HG03108 (cell line): ENCODE data around the gene PRR19.

Experiments used
- ATAC-seq: cut with Tn5 transposase; IDR thresholded peaks from one replicate; pipeline ENCODE4 v1.9.1; 2021; ENCODE audit warnings: moderate library complexity; ENCODE audit not compliant: unreplicated experiment

The PRR19 gene

GRCh38 chr19:42283188-42284065 is 18.5 kb upstream of the PRR19 start:
- peak; percentile 36 for ATAC-seq

GRCh38 chr19:42284066-42284501 is 17.8 kb upstream of the PRR19 start:
- peak; percentile 20 for ATAC-seq

GRCh38 chr19:42284591-42285341 is 17.2 kb upstream of the PRR19 start:
- ATAC-seq: no peak

- no peak for ATAC-seq
Measured at GRCh38 chr19:42285541-42285941, 16.4 kb upstream of the PRR19 start.

- no peak for ATAC-seq
Measured at GRCh38 chr19:42285988-42286348, 16.0 kb upstream of the PRR19 start.

GRCh38 chr19:42286349-42287016 is 15.4 kb upstream of the PRR19 start:
- ATAC-seq: no peak

GRCh38 chr19:42287017-42287826 is 14.7 kb upstream of the PRR19 start:
- no peak for ATAC-seq

GRCh38 chr19:42287827-42288107 is 14.2 kb upstream of the PRR19 start:
- no peak for ATAC-seq

- no peak for ATAC-seq
Measured at GRCh38 chr19:42288387-42288786, 13.5 kb upstream of the PRR19 start.

- no peak for ATAC-seq
Measured at GRCh38 chr19:42288881-42289555, 12.9 kb upstream of the PRR19 start.

GRCh38 chr19:42289556-42290041 is 12.3 kb upstream of the PRR19 start:
- ATAC-seq: no peak

GRCh38 chr19:42290136-42290522 is 11.8 kb upstream of the PRR19 start:
- no peak for ATAC-seq

- ATAC-seq: no peak
Measured at GRCh38 chr19:42290523-42291434, 11.2 kb upstream of the PRR19 start.

- ATAC-seq: no peak
Measured at GRCh38 chr19:42291435-42291810, 10.5 kb upstream of the PRR19 start.

- ATAC-seq: no peak
Measured at GRCh38 chr19:42292042-42292960, 9.6 kb upstream of the PRR19 start.

- ATAC-seq: no peak
Measured at GRCh38 chr19:42292963-42293362, 9.0 kb upstream of the PRR19 start.

GRCh38 chr19:42293540-42293939 is 8.4 kb upstream of the PRR19 start:
- ATAC-seq: no peak

- ATAC-seq: no peak
Measured at GRCh38 chr19:42293948-42294347, 8.0 kb upstream of the PRR19 start.
